ENCODE measurements around the gene KPNA1. TPM values are rescaled to one million over a fixed set of nuclear protein-coding genes. Genes with fewer than 3 reads are reported as not detected.

The KPNA1 gene
- total RNA-seq, 1 experiment from 2014 or later, result 78.5 TPM

DNA sequence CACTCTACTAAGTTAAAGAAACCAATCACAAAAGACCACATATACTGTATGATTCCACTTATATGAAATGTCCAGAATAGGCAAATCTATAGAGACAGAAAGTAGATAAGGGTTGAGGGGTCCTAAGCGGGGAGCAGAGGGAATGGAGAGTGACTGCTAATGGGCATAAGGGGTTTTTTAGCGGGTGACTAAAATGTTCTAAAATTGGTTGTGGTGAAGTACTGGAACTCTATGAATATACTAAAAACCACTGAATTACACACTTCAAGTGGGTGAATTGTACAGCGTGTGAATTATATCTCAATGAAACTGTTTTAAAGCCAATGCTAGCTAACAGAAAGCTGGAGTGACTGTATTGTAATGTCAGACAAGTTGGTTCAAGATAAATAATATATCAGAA is 33.3 kb downstream of the KPNA1 start:
- no peaks in the 10 kb centered on the region for H3K27me3 Mint-ChIP-seq (ENCODE audit: unreplicated experiment)
- no peak for DNase-seq
- peaks cover 17% of the 10 kb centered on the region for H3K4me1 Mint-ChIP-seq (ENCODE audit: low read depth, unreplicated experiment)
- no peak overlapping the region for H3K27ac Mint-ChIP-seq (ENCODE audit: unreplicated experiment)
- CTCF ChIA-PET, result interaction anchor here (0.6 kb wide), 1 partner anchor 89 kb away, joined by 3 read pairs; no protein-coding TSS in a partner anchor
- TF ChIP-seq, protein P1, sequence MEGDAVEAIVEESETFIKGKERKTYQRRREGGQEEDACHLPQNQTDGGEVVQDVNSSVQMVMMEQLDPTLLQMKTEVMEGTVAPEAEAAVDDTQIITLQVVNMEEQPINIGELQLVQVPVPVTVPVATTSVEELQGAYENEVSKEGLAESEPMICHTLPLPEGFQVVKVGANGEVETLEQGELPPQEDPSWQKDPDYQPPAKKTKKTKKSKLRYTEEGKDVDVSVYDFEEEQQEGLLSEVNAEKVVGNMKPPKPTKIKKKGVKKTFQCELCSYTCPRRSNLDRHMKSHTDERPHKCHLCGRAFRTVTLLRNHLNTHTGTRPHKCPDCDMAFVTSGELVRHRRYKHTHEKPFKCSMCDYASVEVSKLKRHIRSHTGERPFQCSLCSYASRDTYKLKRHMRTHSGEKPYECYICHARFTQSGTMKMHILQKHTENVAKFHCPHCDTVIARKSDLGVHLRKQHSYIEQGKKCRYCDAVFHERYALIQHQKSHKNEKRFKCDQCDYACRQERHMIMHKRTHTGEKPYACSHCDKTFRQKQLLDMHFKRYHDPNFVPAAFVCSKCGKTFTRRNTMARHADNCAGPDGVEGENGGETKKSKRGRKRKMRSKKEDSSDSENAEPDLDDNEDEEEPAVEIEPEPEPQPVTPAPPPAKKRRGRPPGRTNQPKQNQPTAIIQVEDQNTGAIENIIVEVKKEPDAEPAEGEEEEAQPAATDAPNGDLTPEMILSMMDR (IDR thresholded peaks at IDR 0.05; ENCODE audit: unreplicated experiment), result no peak
- H3K36me3 Mint-ChIP-seq (ENCODE audit: insufficient read depth, unreplicated experiment), result peaks cover 7% of the 10 kb centered on the region
- no TSS peak for BruUV-seq (replicated peaks)
- H3K9me3 Mint-ChIP-seq (ENCODE audit: low read depth, unreplicated experiment), result no peaks in the 10 kb centered on the region
- intact Hi-C loops (cut with micrococcal nuclease; ENCODE audit: unreplicated experiment), result no loop called here
- no peak overlapping the region for H3K4me3 Mint-ChIP-seq (ENCODE audit: low read depth, unreplicated experiment)

DNA sequence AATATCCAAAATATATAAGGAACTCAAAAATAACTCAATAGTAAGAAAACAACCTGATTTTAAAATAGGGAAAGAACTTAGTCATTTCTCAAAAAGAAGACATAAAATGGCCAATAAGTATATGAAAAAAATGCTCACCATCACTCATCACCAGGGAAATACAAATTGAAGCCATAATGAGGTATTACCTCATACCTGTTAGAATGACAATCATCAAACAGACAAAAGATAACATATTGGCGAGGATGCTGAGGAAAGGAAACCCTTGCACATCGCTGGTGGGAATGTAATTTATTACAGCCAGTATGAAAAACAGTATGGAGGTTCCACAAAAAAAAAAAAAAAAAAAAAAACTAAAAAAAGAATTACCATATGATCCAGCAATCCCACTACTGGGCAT is 38.2 kb downstream of the KPNA1 start:
- TF ChIP-seq, protein P1 (IDR thresholded peaks at IDR 0.05; ENCODE audit: unreplicated experiment), result no peak
- H3K36me3 Mint-ChIP-seq (ENCODE audit: insufficient read depth, unreplicated experiment), result peaks cover 7% of the 10 kb centered on the region
- H3K4me1 Mint-ChIP-seq (ENCODE audit: low read depth, unreplicated experiment), result peaks cover 16% of the 10 kb centered on the region
- intact Hi-C loops (cut with micrococcal nuclease; ENCODE audit: unreplicated experiment), result no loop called here
- BruUV-seq (replicated peaks), result no TSS peak
- no peak overlapping the region for H3K4me3 Mint-ChIP-seq (ENCODE audit: low read depth, unreplicated experiment)
- no peak for DNase-seq
- H3K9me3 Mint-ChIP-seq (ENCODE audit: low read depth, unreplicated experiment), result no peaks in the 10 kb centered on the region
- no peak overlapping the region for H3K27ac Mint-ChIP-seq (ENCODE audit: unreplicated experiment)
- CTCF ChIA-PET, result no interaction called here
- no peaks in the 10 kb centered on the region for H3K27me3 Mint-ChIP-seq (ENCODE audit: unreplicated experiment)

DNA sequence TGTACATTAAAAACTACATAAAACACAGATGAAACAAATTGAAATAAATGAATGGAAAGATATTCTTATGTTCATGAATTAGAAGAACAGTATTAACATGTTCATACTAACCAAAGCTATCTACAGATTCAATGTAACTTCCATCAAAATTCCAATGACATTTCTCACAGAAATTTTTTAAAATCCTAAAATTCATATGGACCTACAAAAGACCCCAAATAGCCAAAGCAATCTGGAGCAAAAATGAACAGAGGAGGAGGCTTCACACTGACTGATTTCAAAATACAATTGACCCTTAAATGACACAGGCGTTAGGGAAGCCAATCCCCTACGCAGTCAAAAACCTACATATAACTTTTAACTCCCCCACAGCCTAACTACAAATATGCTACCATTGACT is 39.4 kb downstream of the KPNA1 start:
- H3K9me3 Mint-ChIP-seq (ENCODE audit: low read depth, unreplicated experiment), result no peaks in the 10 kb centered on the region
- H3K4me3 Mint-ChIP-seq (ENCODE audit: low read depth, unreplicated experiment), result no peak overlapping the region
- intact Hi-C loops (cut with micrococcal nuclease; ENCODE audit: unreplicated experiment), result no loop called here
- H3K4me1 Mint-ChIP-seq (ENCODE audit: low read depth, unreplicated experiment), result peaks cover 17% of the 10 kb centered on the region
- H3K36me3 Mint-ChIP-seq (ENCODE audit: insufficient read depth, unreplicated experiment), result peaks cover 7% of the 10 kb centered on the region
- H3K27me3 Mint-ChIP-seq (ENCODE audit: unreplicated experiment), result no peaks in the 10 kb centered on the region
- TF ChIP-seq, protein P1 (IDR thresholded peaks at IDR 0.05; ENCODE audit: unreplicated experiment), result no peak
- CTCF ChIA-PET, result no interaction called here
- BruUV-seq (replicated peaks), result no TSS peak
- no peak for DNase-seq
- no peak overlapping the region for H3K27ac Mint-ChIP-seq (ENCODE audit: unreplicated experiment)

DNA sequence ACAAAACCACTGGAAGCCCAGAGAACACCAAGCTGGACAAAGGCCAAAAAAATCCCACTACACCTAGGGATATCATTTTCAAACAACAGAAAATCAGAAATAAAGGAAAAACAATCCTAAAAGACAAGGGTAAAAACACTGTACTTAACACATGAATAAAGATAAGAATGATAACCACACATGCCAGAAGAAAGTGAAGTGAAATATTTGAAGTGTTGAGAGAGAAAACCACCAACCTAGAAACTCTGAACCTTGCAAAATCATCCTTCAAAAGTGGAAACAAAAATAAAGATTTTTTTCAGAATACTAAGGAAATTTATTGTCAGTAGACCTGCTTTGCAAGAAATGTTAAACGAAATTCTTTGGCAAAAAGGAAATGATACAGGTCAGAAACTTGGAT is 45.1 kb downstream of the KPNA1 start:
- TF ChIP-seq, protein P1 (IDR thresholded peaks at IDR 0.05; ENCODE audit: unreplicated experiment), result no peak
- intact Hi-C loops (cut with micrococcal nuclease; ENCODE audit: unreplicated experiment), result no loop called here
- Mint-ChIP-seq H3K27me3 (ENCODE audit: unreplicated experiment) (no peaks in the 10 kb centered on the region), H3K4me3 (ENCODE audit: low read depth, unreplicated experiment) (no peak overlapping the region), H3K36me3 (ENCODE audit: insufficient read depth, unreplicated experiment) (no peaks in the 10 kb centered on the region), H3K27ac (ENCODE audit: unreplicated experiment) (no peak overlapping the region), H3K4me1 (ENCODE audit: low read depth, unreplicated experiment) (peaks cover 38% of the 10 kb centered on the region), H3K9me3 (ENCODE audit: low read depth, unreplicated experiment) (no peaks in the 10 kb centered on the region)
- no TSS peak for BruUV-seq (replicated peaks)
- CTCF ChIA-PET, result no interaction called here
- no peak for DNase-seq

All from Calu3 (cell line).